WI38 (cell line): Measurements from ENCODE around the gene ZNF814.
"Not testable (repeated sequence)": the region's sequence is repeated elsewhere in the genome, so short reads cannot be mapped to it uniquely, and the experiment has no call there.

Source experiments
- H3K4me3 ChIP-seq: 2 replicates; pipeline ENCODE4 v1.5.1; 2011; ENCODE audit warnings: low read depth, mild to moderate bottlenecking, control low read depth, low read length
- TF ChIP-seq, protein P1 (sequence below): IDR thresholded peaks from 2 replicates; pipeline ENCODE4 v1.5.1; 2012; ENCODE audit warnings: low read depth, mild to moderate bottlenecking, control low read depth, low read length

The ZNF814 gene

DNA sequence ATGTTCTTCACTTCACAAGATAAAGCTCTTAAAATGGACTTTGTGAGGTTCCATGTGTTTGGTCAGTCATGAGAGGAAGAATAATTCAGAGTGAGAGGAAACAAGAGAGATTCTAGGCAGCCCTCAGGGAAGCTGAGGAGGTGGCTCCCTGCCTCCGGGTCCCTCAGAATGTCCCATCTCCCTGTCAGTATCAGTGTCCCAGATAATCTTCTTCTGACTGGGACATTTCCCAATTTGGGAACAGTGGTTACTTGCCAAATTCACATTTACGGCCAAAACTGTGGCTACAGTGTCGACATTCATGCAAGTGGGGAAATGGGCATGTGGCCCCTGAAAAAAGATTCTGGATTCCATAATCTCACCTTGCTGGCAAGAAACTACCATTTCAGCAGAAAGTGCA lies 18.6 kb upstream of the ZNF814 start:
- TF ChIP-seq, protein P1, sequence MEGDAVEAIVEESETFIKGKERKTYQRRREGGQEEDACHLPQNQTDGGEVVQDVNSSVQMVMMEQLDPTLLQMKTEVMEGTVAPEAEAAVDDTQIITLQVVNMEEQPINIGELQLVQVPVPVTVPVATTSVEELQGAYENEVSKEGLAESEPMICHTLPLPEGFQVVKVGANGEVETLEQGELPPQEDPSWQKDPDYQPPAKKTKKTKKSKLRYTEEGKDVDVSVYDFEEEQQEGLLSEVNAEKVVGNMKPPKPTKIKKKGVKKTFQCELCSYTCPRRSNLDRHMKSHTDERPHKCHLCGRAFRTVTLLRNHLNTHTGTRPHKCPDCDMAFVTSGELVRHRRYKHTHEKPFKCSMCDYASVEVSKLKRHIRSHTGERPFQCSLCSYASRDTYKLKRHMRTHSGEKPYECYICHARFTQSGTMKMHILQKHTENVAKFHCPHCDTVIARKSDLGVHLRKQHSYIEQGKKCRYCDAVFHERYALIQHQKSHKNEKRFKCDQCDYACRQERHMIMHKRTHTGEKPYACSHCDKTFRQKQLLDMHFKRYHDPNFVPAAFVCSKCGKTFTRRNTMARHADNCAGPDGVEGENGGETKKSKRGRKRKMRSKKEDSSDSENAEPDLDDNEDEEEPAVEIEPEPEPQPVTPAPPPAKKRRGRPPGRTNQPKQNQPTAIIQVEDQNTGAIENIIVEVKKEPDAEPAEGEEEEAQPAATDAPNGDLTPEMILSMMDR, result no peak
- no peak overlapping the region for H3K4me3 ChIP-seq

DNA sequence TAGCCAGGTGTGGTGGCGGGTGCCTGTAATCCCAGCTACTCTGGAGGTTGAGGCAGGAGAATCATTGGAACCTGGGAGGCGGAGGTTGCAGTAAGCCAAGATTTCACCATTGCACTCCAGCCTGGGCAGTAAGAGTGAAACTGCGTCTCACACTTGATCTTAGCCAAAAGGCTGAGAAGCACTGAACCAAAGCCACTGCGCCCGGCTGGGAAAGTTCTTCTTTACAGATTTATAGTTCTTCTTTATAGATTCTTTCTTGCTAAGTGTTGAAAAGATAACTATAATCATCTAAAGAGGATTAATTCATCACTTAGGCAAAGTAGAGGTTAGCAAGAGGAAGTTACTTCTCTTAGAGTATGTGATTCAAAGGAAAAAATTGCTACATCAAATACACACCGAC lies 16.4 kb upstream of the ZNF814 start:
- TF ChIP-seq, protein P1, result no peak

DNA sequence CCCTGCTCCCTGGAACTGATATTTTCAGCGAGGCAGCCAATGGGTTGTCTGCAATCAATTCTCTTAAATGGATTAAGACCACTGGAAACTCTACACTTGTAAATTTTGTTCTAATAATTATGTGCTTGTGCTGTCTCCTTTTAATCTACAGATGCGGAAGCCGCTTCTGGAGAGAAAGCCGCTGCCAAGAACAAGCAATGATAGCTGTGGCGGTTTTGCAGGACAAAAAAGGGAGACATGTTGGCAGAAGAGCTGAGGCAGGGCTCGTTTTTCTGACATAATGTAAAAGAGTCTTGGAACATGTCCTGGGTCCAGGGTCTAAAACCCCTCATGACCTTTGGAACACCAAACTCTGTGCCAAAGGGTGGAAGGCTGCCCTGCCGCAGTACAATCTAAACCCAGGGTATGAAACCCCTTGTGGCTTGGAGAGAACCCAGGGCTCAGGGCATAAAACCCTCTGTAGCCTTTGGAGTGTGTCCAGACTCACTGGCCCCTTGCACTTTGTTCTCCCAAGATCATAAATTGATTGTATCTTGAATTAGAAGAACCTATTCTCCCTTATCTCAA lies 14.9 kb upstream of the ZNF814 start:
- no peak overlapping the region for H3K4me3 ChIP-seq
- TF ChIP-seq, protein P1, result no peak

More for the DNA sequence above, 16.4 kb upstream of the ZNF814 start:
- no peak overlapping the region for H3K4me3 ChIP-seq

DNA sequence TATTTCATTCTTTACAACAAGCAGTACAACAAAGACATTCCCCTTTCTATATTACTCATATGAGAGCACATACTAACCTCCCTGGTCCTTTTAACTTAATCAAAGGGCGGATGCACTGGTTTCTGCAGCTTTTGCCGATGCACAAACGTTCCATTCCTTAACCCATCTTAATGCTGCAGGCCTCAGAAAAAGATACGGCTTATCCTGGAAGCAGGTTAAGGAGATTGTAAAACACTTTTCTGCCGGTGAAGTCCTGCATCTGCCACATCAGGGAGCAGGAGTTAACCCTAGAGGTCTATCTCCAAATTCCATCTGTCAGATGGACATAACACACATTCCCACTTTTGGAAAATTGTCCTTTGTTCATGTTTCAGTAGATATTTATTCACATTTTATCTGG lies 11.5 kb upstream of the ZNF814 start:
- TF ChIP-seq, protein P1, result no peak
- no peak overlapping the region for H3K4me3 ChIP-seq

DNA sequence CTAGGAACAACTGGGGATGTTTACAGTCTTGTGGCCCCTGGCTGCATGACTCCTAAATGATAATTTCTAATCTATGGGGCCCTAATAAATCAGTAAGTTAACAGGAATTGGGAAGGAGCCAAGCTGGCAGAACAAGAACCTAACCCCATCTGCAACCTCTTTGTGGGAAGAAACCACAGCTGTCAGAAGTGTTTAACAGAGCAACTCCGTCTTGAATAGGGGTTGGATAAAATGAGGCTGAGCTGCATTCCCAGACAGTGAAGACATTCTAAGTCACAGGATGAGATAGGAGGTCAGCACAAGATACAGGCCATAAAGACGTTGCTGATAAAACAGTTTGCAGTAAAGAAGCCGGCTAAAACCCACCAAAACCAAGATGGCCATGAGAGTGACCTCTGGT lies 1.9 kb upstream of the ZNF814 start:
- not testable (repeated sequence) for H3K4me3 ChIP-seq

DNA sequence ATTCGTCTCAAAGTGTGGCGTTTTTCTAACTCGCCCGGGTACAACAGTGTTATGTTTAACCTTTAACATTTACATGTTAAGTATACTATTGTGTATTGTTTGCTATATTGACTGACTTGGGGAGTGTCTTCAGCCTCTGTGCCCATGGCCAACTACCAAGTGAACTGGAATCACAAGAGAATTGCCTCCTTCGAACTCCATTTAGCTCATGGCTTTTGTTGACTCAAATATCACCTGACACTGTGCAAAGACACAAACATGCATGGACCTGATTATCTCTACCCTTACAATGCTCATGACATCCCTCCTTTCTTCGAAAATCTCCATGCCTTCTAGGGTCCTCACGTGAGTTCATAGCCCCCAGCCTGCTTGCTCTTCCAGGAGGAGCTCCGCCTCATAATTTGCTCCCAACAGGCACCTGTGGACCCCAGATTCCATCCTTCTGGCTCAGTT lies 704 bp downstream of the ZNF814 start:
- TF ChIP-seq, protein P1, result no peak
- H3K4me3 ChIP-seq, result peak overlapping the region; percentile 95

DNA sequence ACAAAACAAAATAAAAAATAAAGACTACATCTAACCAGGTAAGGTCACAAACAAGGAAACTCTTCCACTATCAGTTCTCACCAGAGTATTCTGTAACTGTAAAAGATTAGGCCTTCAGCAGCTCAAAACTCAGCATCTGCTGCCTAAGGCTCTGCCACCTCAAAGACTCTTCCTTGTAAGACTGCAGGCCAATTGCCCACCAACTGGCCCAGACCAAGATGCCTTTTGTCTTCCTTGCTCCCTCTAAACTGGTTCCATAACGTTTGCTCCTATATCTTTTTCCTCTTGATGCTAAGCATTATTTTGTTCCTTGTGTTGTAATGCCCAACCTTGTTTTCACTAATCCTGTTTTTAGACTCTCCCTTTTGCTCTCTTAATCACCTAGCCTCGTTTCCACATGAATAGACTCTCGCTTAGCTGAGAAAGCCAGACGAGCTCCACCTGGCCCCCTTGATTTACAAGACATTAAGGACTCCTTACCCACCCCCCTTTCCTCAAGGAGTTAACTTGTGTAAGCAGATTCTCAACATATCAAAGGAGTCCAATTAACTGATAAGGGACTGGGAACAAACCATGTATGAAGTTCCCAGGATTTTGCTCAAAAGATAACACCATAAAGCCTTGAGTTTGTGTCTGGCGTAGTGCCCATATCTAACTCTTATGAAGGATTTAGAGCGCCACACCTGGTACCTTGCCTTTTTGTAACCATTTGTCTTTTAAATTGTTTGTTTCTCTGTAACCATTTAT lies 1.5 kb downstream of the ZNF814 start:
- TF ChIP-seq, protein P1, result no peak
- H3K4me3 ChIP-seq, result peak overlapping the region; percentile 95
